ENCODE measurements around the gene BNC1.

DNA sequence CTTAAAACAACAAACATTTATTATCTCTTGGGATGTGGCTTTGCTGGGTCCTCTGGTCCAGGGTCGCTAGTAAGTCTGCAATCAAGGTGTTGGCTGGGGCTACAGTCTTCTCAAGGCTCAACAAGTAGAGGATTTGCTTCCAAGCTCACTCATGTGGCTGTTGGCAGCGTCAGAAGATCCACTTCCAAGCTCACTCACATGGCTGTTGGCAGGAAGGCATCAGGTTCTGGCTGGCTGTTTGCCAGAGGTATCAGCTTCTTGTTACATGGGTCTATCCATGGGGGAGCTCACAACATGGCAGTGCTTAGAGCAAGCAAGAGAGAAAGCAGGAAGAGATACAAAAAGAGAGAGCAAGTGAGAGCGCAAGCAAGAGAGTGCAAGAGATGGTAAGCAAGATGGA is 15.0 kb upstream of the BNC1 start:
- TF ChIP-seq, protein P1, sequence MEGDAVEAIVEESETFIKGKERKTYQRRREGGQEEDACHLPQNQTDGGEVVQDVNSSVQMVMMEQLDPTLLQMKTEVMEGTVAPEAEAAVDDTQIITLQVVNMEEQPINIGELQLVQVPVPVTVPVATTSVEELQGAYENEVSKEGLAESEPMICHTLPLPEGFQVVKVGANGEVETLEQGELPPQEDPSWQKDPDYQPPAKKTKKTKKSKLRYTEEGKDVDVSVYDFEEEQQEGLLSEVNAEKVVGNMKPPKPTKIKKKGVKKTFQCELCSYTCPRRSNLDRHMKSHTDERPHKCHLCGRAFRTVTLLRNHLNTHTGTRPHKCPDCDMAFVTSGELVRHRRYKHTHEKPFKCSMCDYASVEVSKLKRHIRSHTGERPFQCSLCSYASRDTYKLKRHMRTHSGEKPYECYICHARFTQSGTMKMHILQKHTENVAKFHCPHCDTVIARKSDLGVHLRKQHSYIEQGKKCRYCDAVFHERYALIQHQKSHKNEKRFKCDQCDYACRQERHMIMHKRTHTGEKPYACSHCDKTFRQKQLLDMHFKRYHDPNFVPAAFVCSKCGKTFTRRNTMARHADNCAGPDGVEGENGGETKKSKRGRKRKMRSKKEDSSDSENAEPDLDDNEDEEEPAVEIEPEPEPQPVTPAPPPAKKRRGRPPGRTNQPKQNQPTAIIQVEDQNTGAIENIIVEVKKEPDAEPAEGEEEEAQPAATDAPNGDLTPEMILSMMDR (IDR thresholded peaks at IDR 0.05 in 2 of 3, conservative IDR thresholded peaks at IDR 0.05 in 1 of 3; ENCODE audit: control insufficient read depth in 2 of 3, extremely low read depth in 1 of 3, insufficient read depth in 1 of 3, low read depth in 3 of 3, low read length in 3 of 3) = no peak
- no peak for TF ChIP-seq EZH2 (IDR thresholded peaks at IDR 0.05; ENCODE audit: borderline replicate concordance, control insufficient read depth, low read depth, low read length)
- no peak for TF ChIP-seq PAX8 (IDR thresholded peaks at IDR 0.05)
- TF ChIP-seq POLR2AphosphoS5 (IDR thresholded peaks at IDR 0.05; ENCODE audit: low read length) = no peak
- TF ChIP-seq FOXK2 (IDR thresholded peaks at IDR 0.05) = no peak
- no peak for TF ChIP-seq CEBPB (IDR thresholded peaks at IDR 0.05; ENCODE audit: borderline replicate concordance in 1 of 2, low read depth in 2 of 2, low read length in 2 of 2)
- no peak for TF ChIP-seq POLR2A (IDR thresholded peaks at IDR 0.05; ENCODE audit: low read depth, low read length)
- no peak for TF ChIP-seq ZNF384 (IDR thresholded peaks at IDR 0.05; ENCODE audit: borderline replicate concordance, low read depth, low read length)
- TF ChIP-seq NR2C2 (IDR thresholded peaks at IDR 0.05; ENCODE audit: borderline replicate concordance, control insufficient read depth, insufficient read length, low read depth) = no peak
- TF ChIP-seq FOXM1 (IDR thresholded peaks at IDR 0.05; ENCODE audit: low read depth, low read length) = no peak
- TF ChIP-seq CHD1 (IDR thresholded peaks at IDR 0.05; ENCODE audit: low read depth, low read length) = no peak
- no peak for TF ChIP-seq MTA3 (IDR thresholded peaks at IDR 0.05; ENCODE audit: borderline replicate concordance, low read length)
- TF ChIP-seq TAF1 (IDR thresholded peaks at IDR 0.05; ENCODE audit: borderline replicate concordance, low read depth, low read length) = no peak
- TF ChIP-seq MEF2A (IDR thresholded peaks at IDR 0.05; ENCODE audit: insufficient read depth, low read depth, low read length) = no peak

All from GM12878 (cell line).